ENCODE measurements around the gene PLP2. TPM values are rescaled to one million over a fixed set of nuclear protein-coding genes. Genes with fewer than 3 reads are reported as not detected.
"Not testable (repeated sequence)": the region's sequence is repeated elsewhere in the genome, so short reads cannot be mapped to it uniquely, and the experiment has no call there.

The PLP2 gene
- total and polyA plus RNA-seq, 2 donors (not counting 1 experiment from before 2014, with no cell fraction given): 23.3 to 212 TPM

DNA sequence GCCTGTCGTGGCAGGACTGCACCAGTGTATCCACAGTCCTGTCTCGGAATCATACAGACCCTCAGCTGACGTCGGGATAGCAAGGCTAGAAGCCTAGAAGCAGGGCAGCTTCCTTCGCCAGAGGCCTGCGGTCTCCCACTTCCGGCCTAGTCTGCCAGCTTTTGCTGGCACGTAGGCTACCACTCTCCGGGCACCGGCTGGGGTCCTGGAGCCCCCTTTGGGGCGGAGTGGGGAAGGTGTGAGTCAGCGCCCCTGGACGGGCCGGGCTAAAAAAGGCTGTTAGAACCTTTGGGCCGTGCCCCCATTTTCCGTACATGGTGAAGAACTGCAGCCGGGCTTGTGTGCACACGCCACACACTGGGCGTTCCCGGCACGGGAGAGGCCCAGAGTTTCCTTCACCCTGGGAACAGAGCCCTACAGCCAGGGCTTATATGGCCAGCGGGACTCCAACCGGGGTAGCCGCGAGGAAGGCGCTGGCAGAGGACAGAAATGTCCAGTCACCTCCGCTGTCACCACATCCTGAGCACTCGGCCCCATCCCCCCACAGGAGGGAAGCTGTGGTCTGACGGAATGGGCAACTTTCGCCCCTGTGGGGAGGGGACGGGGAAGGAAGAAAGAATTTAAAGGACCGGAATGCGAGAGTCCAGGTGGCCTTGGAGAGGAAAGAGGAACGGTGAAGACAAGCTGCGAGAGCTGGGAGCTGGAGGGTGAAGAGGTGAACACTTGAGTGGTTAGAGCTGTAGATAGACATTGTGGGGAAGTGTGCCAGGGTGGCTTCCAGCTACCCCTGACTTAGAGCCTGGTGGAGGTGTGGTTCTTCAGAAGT is 4.6 kb upstream of the PLP2 start:
- Histone ChIP-seq H3K9ac (ENCODE audit: insufficient read depth, low read length) (peak overlapping the region; percentile 51), H3K9me3 (ENCODE audit: control insufficient read depth, insufficient read depth, low read depth, low read length) (no peaks in the 10 kb centered on the region), H3K36me3 (ENCODE audit: control insufficient read depth, insufficient read depth, low read length) (no peaks in the 10 kb centered on the region), H3K4me3 (replicated peaks in 1 of 4; ENCODE audit: control extremely low read depth in 1 of 4, insufficient read depth in 1 of 4, low read depth in 3 of 4, low read length in 4 of 4) (peak overlapping the region; percentile 16 to 50 (median 46)), H3K4me1 (ENCODE audit: control insufficient read depth, extremely low read depth, insufficient read depth, low read length) (peaks cover 3% of the 10 kb centered on the region), H3K27me3 (ENCODE audit: control insufficient read depth, insufficient read depth, low read length) (no peaks in the 10 kb centered on the region), H4K20me1 (ENCODE audit: control insufficient read depth, extremely low read depth, insufficient read depth, low read length) (no peaks in the 10 kb centered on the region), H2AFZ (ENCODE audit: low read length) (peak overlapping the region; percentile 19), H3K4me2 (ENCODE audit: extremely low read depth, insufficient read depth, low read length) (peak overlapping the region; percentile 83), H3K27ac (ENCODE audit: insufficient read depth, low read length) (peak overlapping the region; percentile 86), H3K79me2 (ENCODE audit: control insufficient read depth, insufficient read depth, low read length) (peaks cover under 1% of the 10 kb centered on the region)
- TF ChIP-seq EZH2 (IDR thresholded peaks at IDR 0.05; ENCODE audit: low read length, missing control alignments): no peak
- TF ChIP-seq CTCF (conservative IDR thresholded peaks at IDR 0.05 in 1 of 2, IDR thresholded peaks at IDR 0.05 in 1 of 2; ENCODE audit: low read depth in 1 of 2, low read length in 2 of 2): no peak
- DNase-seq (ENCODE audit: low read depth in 2 of 2): peak; percentile 85

DNA sequence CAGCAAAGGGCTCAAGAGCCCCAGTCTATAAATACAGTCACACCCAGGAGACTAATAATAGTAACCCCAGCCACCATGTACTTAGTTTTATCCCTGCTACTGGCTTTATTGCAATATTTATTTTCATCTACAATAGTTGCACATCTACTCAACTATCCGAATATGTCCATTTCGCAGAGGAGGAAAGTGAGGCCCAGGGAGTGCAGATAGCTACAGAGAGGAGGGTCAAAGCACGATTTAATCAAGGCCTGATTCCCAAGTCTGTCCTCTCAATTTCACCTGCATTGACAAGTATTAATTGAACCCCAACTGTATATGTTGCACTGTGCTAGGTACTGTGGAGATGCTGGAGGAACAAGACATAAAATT is 4.0 kb upstream of the PLP2 start:
- H3K4me3 ChIP-seq (replicated peaks in 1 of 4; ENCODE audit: control extremely low read depth in 1 of 4, insufficient read depth in 1 of 4, low read depth in 3 of 4, low read length in 4 of 4): peak overlapping the region in 3 of 4 experiments; percentile 44 to 50 (median 49)
- no peaks in the 10 kb centered on the region for H3K36me3 ChIP-seq (ENCODE audit: control insufficient read depth, insufficient read depth, low read length)
- no peaks in the 10 kb centered on the region for H3K9me3 ChIP-seq (ENCODE audit: control insufficient read depth, insufficient read depth, low read depth, low read length)
- H3K4me1 ChIP-seq (ENCODE audit: control insufficient read depth, extremely low read depth, insufficient read depth, low read length): peaks cover 3% of the 10 kb centered on the region
- H3K27ac ChIP-seq (ENCODE audit: insufficient read depth, low read length): peak overlapping the region; percentile 86
- H3K79me2 ChIP-seq (ENCODE audit: control insufficient read depth, insufficient read depth, low read length): peaks cover 3% of the 10 kb centered on the region
- H3K4me2 ChIP-seq (ENCODE audit: extremely low read depth, insufficient read depth, low read length): peak overlapping the region; percentile 83
- no peaks in the 10 kb centered on the region for H3K27me3 ChIP-seq (ENCODE audit: control insufficient read depth, insufficient read depth, low read length)
- H4K20me1 ChIP-seq (ENCODE audit: control insufficient read depth, extremely low read depth, insufficient read depth, low read length): no peaks in the 10 kb centered on the region
- no peak for TF ChIP-seq CTCF (conservative IDR thresholded peaks at IDR 0.05 in 1 of 2, IDR thresholded peaks at IDR 0.05 in 1 of 2; ENCODE audit: low read depth in 1 of 2, low read length in 2 of 2)
- TF ChIP-seq EZH2 (IDR thresholded peaks at IDR 0.05; ENCODE audit: low read length, missing control alignments): no peak
- no peak for DNase-seq (ENCODE audit: low read depth in 2 of 2)
- H2AFZ ChIP-seq (ENCODE audit: low read length): no peak overlapping the region
- H3K9ac ChIP-seq (ENCODE audit: insufficient read depth, low read length): no peak overlapping the region

GRCh38 chrX:49172280-49172780 is 632 bp downstream of the PLP2 start:
- no peaks in the 10 kb centered on the region for H4K20me1 ChIP-seq (ENCODE audit: control insufficient read depth, extremely low read depth, insufficient read depth, low read length)
- peaks cover 2% of the 10 kb centered on the region for H3K4me1 ChIP-seq (ENCODE audit: control insufficient read depth, extremely low read depth, insufficient read depth, low read length)
- no peaks in the 10 kb centered on the region for H3K9me3 ChIP-seq (ENCODE audit: control insufficient read depth, insufficient read depth, low read depth, low read length)
- peak overlapping the region; percentile 54 to 72 (median 65) for H3K4me3 ChIP-seq (replicated peaks in 1 of 4; ENCODE audit: control extremely low read depth in 1 of 4, insufficient read depth in 1 of 4, low read depth in 3 of 4, low read length in 4 of 4)
- H3K27ac ChIP-seq (ENCODE audit: insufficient read depth, low read length): peak overlapping the region; percentile 88
- peaks cover 15% of the 10 kb centered on the region for H3K79me2 ChIP-seq (ENCODE audit: control insufficient read depth, insufficient read depth, low read length)
- H3K36me3 ChIP-seq (ENCODE audit: control insufficient read depth, insufficient read depth, low read length): peaks cover 2% of the 10 kb centered on the region
- peak; percentile 42 to 60 for DNase-seq (ENCODE audit: low read depth in 2 of 2)
- H3K27me3 ChIP-seq (ENCODE audit: control insufficient read depth, insufficient read depth, low read length): no peaks in the 10 kb centered on the region
- peak overlapping the region; percentile 73 for H3K9ac ChIP-seq (ENCODE audit: insufficient read depth, low read length)
- no peak for TF ChIP-seq CTCF (conservative IDR thresholded peaks at IDR 0.05 in 1 of 2, IDR thresholded peaks at IDR 0.05 in 1 of 2; ENCODE audit: low read depth in 1 of 2, low read length in 2 of 2)
- no peak for TF ChIP-seq EZH2 (IDR thresholded peaks at IDR 0.05; ENCODE audit: low read length, missing control alignments)
- H2AFZ ChIP-seq (ENCODE audit: low read length): peak overlapping the region; percentile 6
- peak overlapping the region; percentile 54 for H3K4me2 ChIP-seq (ENCODE audit: extremely low read depth, insufficient read depth, low read length)

DNA sequence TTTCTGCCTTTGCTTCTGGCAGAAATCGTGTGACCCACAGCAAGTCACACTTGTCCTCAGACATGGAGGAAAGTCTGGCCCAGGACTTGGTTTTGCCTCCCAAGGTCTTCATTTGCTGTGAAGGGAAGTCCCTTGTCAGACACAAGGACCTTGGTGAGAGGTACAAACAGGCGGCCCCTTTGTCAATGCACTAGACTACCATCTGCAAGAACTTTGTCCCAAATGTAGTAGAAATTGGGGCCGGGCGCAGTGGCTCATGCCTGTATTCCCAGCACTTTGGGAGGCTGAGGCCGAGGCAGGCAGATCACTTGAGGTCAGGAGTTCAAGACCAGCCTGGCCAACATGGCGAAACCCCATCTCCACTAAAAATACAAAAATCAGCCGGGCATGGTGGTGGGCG is 1.8 kb downstream of the PLP2 start:
- H3K79me2 ChIP-seq (ENCODE audit: control insufficient read depth, insufficient read depth, low read length): peaks cover 15% of the 10 kb centered on the region
- H3K4me3 ChIP-seq (replicated peaks in 1 of 4; ENCODE audit: control extremely low read depth in 1 of 4, insufficient read depth in 1 of 4, low read depth in 3 of 4, low read length in 4 of 4): peak overlapping the region in 2 of 4 experiments; percentile 54 to 68
- H3K4me1 ChIP-seq (ENCODE audit: control insufficient read depth, extremely low read depth, insufficient read depth, low read length); H2AFZ ChIP-seq (ENCODE audit: low read length); DNase-seq (ENCODE audit: low read depth in 2 of 2); H3K36me3 ChIP-seq (ENCODE audit: control insufficient read depth, insufficient read depth, low read length); H3K27ac ChIP-seq (ENCODE audit: insufficient read depth, low read length); H3K9me3 ChIP-seq (ENCODE audit: control insufficient read depth, insufficient read depth, low read depth, low read length); H3K9ac ChIP-seq (ENCODE audit: insufficient read depth, low read length); H3K27me3 ChIP-seq (ENCODE audit: control insufficient read depth, insufficient read depth, low read length); H4K20me1 ChIP-seq (ENCODE audit: control insufficient read depth, extremely low read depth, insufficient read depth, low read length): not testable (repeated sequence)
- H3K4me2 ChIP-seq (ENCODE audit: extremely low read depth, insufficient read depth, low read length): peak overlapping the region; percentile 79
